Measurements from ENCODE around the gene OR6B3.
A peak's percentile ranks its signal among the peaks of the same experiment; 100 is the strongest.

The OR6B3 gene

DNA sequence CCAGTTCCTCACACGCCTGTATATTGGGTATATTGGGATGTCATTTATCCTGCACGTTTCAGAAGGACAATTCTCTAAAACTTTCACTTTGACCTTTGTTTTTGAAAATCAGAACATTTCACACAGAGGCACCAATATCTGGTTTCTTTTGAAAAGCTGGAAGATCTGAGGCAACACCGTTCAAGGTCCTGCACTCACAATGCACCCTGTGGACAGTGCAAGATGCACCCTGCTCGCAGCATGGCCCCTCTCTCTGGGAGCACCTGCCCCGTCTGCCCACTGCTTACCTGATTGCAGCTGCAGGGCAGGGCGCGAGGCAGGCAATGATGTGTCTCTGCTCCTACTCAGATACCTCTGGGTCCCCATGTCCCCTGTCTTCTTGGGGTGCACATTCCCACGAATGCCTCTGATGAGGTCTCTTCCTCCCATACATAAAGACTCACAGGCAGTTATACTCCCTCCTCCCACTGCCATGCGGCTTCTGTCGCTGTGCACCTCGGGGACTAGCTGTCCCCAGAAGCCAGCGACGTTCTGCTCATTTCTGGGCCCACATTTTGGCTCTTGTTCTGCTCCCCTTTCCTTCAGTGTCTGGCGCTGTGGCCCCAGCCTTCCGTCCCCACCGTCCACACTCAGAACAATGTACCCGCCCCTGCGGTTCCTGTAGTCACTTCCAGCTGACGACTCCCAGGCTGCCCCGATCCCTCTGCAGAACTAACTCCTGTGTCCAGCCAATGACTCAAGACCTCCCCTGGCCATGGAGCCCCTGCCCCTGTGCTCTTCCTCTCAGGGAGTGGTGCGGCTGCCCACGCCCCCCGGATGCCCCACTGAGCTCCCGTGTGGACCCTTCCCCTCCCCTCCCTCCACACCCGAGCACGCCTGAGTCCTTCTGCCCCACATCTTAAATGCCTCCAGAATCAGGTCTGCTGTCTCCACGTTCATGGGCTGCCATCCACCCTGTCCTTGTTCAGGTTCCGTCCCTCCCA is at the start of gene OR6B3:
Gene OR6B3, minus strand, starts transcription at position 349 of the 983 bp plus-strand sequence.
- no peak for DNase-seq (ENCODE audit: low read depth)
- no peak within 1 kb of the TSS for H3K4me3 ChIP-seq (ENCODE audit: low read depth, low read length)

GRCh38 chr2:240098349-240098748 is 45.0 kb upstream of the OR6B3 start:
- no peak overlapping the region for H3K4me3 ChIP-seq (ENCODE audit: low read depth, low read length)
- DNase-seq (ENCODE audit: low read depth), result no peak

DNA sequence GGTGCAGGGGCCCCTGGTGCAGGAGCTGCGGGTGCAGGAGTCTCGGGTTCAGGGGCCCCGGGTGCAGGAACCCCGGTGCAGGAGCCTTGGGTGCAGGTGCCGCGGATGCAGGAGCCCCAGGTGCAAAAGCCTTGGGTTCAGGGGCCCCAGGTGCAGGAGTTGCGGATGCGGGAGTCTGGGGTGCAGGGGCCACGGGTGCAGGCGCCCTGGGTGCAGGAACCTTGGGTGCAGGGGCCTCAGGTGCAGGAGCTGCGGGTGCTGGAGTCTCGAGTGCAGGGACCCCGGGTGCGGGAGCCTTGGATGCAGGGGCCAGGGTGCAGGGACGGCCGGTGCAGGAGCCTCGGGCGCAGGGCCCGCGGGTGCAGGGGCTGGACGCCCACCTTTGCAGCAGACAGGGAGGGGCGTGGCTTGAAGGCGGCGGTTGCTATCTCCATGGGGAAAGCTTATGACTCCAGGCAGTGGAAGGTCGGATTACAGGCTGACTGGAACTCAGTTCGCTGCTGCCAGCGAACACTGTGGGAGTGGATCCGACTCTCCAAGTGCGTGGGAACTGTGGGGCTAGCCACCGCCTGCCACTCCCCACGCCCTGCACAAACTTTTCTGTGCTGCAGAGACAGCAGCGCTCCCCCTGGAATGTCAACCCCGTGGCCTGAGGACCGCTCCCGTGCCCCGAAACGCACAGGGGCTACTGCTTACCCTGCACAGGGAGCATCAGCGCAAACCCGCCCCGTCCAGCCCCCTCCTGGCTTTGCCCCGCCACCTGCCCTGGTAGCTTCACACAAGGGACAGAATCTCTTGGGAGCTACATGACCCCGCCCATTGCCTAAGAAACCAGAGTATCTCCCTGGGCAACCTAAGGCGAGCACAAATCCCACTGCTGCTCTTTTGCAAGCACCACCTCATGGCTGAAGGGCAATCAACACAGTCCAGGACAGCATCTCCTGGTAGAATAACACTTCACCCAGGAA is 42.5 kb upstream of the OR6B3 start:
- DNase-seq (ENCODE audit: low read depth), result no peak
- no peak overlapping the region for H3K4me3 ChIP-seq (ENCODE audit: low read depth, low read length)

DNA sequence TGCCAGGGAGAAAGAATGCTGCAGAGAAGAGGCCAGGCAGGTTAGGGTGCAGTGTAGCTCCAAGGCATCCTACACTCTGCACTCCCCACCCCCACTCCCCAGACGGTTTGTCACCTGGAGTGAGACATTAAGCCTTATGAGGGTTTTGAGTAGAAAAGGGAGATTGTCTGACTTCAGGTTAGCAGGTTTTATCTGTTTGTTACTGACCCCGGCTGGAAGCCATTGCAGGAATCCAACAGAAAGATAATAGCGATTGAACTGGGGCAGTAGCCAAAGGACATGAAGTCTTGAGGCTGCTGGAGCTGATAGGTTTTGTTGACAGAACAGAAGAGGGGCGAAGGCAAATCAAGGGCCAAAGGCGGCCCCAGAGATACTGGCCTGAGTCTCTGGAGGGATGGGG is 36.0 kb upstream of the OR6B3 start:
- no peak overlapping the region for H3K4me3 ChIP-seq (ENCODE audit: low read depth, low read length)
- no peak for DNase-seq (ENCODE audit: low read depth)

DNA sequence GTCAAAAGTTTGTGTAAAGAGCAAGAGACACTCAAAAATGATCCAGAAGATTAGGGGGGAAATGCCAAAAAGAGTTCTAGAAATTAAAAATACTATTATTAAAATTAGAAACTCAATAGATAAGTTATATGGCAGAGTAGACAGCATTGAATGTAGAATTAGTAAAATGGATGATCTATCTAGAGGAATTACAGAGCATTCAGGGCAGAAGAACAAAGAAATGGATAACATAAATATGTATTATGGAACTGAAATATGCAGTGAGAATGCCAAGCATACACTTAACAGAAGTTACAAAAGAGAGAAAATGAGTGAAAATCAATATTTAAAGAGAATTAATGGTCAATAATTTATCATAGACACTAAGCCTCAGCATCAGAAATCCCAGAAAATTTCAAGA is 33.2 kb upstream of the OR6B3 start:
- no peak for DNase-seq (ENCODE audit: low read depth)
- H3K4me3 ChIP-seq (ENCODE audit: low read depth, low read length), result no peak overlapping the region

- no peak for DNase-seq (ENCODE audit: low read depth)
- no peak overlapping the region for H3K4me3 ChIP-seq (ENCODE audit: low read depth, low read length)
Observed at GRCh38 chr2:240078631-240079030, 25.3 kb upstream of the OR6B3 start.

GRCh38 chr2:240077442-240077841 is 24.1 kb upstream of the OR6B3 start:
- no peak overlapping the region for H3K4me3 ChIP-seq (ENCODE audit: low read depth, low read length)
- no peak for DNase-seq (ENCODE audit: low read depth)

DNA sequence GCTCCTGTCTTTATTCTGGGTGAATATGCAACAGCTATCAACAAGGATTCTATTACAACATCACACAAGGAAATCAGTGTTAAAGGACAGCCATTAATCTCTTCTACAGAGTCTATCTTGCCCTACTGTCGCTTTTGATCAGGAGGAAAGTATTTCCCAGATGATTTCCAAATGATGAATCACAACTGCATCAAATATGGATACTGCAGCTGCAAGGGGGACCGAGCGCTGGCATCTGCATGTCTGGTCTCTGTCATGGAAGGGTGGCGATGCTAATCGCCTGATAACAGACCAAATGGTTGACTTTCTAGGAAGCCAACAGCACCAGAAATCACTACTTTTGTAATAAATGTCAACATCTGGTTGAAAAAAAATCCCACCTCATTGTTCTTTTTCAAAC is 21.2 kb upstream of the OR6B3 start:
- no peak for DNase-seq (ENCODE audit: low read depth)
- H3K4me3 ChIP-seq (ENCODE audit: low read depth, low read length), result no peak overlapping the region

GRCh38 chr2:240070907-240071306 is 17.6 kb upstream of the OR6B3 start:
- no peak overlapping the region for H3K4me3 ChIP-seq (ENCODE audit: low read depth, low read length)
- DNase-seq (ENCODE audit: low read depth), result no peak

DNA sequence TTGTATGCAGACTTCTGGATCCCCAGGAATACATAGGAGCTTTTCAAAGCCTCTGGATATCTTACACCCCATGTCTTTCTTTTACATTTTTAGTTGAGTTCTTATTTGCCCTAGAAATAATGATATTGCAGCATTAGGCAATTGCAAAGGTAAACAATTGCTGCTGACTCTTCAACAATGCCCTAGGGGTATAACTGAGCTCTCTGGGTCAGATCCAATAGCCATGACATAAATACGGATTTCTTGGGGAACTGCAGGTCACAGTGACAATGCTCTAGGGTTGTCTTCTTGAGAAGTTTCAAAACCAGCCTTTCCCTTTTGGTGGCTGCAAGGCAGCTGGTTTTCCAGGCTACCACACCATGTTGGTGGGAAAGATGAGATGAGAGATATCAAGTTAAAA is 16.5 kb upstream of the OR6B3 start:
- H3K4me3 ChIP-seq (ENCODE audit: low read depth, low read length), result no peak overlapping the region
- no peak for DNase-seq (ENCODE audit: low read depth)

GRCh38 chr2:240068193-240068592 is 14.9 kb upstream of the OR6B3 start:
- no peak overlapping the region for H3K4me3 ChIP-seq (ENCODE audit: low read depth, low read length)
- no peak for DNase-seq (ENCODE audit: low read depth)

GRCh38 chr2:240066489-240066888 is 13.2 kb upstream of the OR6B3 start:
- H3K4me3 ChIP-seq (ENCODE audit: low read depth, low read length), result no peak overlapping the region
- DNase-seq (ENCODE audit: low read depth), result no peak

DNA sequence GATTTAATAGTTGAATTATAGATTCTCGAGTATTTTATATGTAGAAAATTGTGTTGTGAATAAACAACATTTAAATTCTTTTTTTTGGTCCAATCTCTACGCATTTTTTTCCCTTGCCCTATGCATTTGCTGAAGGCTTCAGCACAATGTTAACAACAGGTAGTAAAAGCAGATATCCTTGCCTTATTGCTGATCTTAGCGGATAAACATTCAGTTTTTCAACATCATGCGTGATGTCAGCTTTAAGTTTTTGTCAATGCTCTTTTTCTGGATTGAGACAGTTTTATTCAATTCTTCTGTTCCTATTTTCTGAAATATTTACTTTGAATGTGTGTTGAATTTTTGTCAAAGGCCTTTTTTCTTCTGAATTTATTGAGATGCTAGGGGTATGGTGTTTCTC is 11.6 kb upstream of the OR6B3 start:
- no peak overlapping the region for H3K4me3 ChIP-seq (ENCODE audit: low read depth, low read length)
- no peak for DNase-seq (ENCODE audit: low read depth)

GRCh38 chr2:240060977-240061591 is 7.8 kb upstream of the OR6B3 start:
- H3K4me3 ChIP-seq (ENCODE audit: low read depth, low read length), result no peak overlapping the region
- peak; percentile 14 for DNase-seq (ENCODE audit: low read depth)

GRCh38 chr2:240056678-240057077 is 3.4 kb upstream of the OR6B3 start:
- no peak overlapping the region for H3K4me3 ChIP-seq (ENCODE audit: low read depth, low read length)
- no peak for DNase-seq (ENCODE audit: low read depth)

GRCh38 chr2:240055177-240055917 is 2.0 kb upstream of the OR6B3 start:
- DNase-seq (ENCODE audit: low read depth), result no peak

DNA sequence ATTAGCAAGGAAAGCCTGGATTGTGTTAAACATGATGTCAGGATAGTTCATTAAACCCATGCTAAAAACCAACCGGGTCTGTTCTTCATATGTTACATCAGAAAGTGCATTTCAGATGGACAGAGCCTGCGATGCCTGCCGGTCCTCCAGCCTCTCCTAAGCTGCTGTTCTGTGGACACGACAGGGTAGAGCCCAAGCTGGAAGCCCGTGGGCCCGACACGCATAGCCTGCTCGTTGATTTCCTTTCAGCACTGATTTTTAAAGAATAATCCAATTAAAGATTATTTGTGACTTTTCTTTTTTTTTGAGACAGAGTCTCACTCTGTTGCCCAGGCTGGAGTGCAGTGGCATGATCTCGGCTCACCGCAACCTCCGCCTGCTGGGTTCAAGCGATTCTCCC is 797 bp downstream of the OR6B3 start:
- no peak for DNase-seq (ENCODE audit: low read depth)
- no peak overlapping the region for H3K4me3 ChIP-seq (ENCODE audit: low read depth, low read length)

More at GRCh38 chr2:240055177-240055917, 2.0 kb upstream of the OR6B3 start:
- no peak overlapping the region for H3K4me3 ChIP-seq (ENCODE audit: low read depth, low read length)

- no peak for DNase-seq (ENCODE audit: low read depth)
- no peak overlapping the region for H3K4me3 ChIP-seq (ENCODE audit: low read depth, low read length)
Observed at GRCh38 chr2:240051697-240052096, 1.6 kb downstream of the OR6B3 start.

GRCh38 chr2:240050278-240050677 is 3.0 kb downstream of the OR6B3 start:
- no peak for DNase-seq (ENCODE audit: low read depth)
- no peak overlapping the region for H3K4me3 ChIP-seq (ENCODE audit: low read depth, low read length)

Measured in skeletal muscle cell (primary cell).